CD14-positive monocyte (primary cell): ENCODE data around the gene NCOA4. TPM values are rescaled to one million over a fixed set of nuclear protein-coding genes. Genes with fewer than 3 reads are reported as not detected.

Experiments used
- DNase-seq, 3 donors: peaks; one replicate each; pipeline ENCODE4 v3.0.0-alpha.2; 2011 to 2022
- H2AFZ ChIP-seq: 2 replicates; pipeline ENCODE4 v1.6.0; 2012; ENCODE audit warnings: mild to moderate bottlenecking, low read depth, low read length, inconsistent platforms; ENCODE audit not compliant: insufficient read depth, poor library complexity, severe bottlenecking
- H3K27ac ChIP-seq, 2 donors: 1 replicate in 1 of 2; 2 replicates in 1 of 2; pipeline ENCODE4 v1.5.1; 2012 to 2013; ENCODE audit warnings: low read length in 2 of 2, control low read depth in 1 of 2, inconsistent platforms in 1 of 2, low read depth in 1 of 2, mild to moderate bottlenecking in 1 of 2
- H3K27me3 ChIP-seq, 2 donors: one replicate each; pipeline versions ENCODE4 v1.6.0 to v1.6.1; 2011 to 2013; ENCODE audit warnings: low read length in 2 of 2; ENCODE audit not compliant: control insufficient read depth in 2 of 2, insufficient read depth in 2 of 2
- H3K36me3 ChIP-seq, 2 donors: replicated peaks in 1 of 2; 1 replicate in 1 of 2; 2 replicates in 1 of 2; pipeline versions ENCODE4 v1.5.1 to v1.6.1; 2012 to 2013; ENCODE audit warnings: low read length in 2 of 2, control low read depth in 1 of 2, inconsistent platforms in 1 of 2, mild to moderate bottlenecking in 1 of 2; ENCODE audit not compliant: insufficient read depth in 2 of 2, control insufficient read depth in 1 of 2
- H3K4me1 ChIP-seq, 2 donors: 1 replicate in 1 of 2; 2 replicates in 1 of 2; pipeline versions ENCODE4 v1.5.1 to v1.6.1; 2012 to 2013; ENCODE audit warnings: low read length in 2 of 2, control low read depth in 1 of 2, inconsistent platforms in 1 of 2, mild to moderate bottlenecking in 1 of 2, moderate library complexity in 1 of 2; ENCODE audit not compliant: insufficient read depth in 2 of 2, control insufficient read depth in 1 of 2
- H3K4me2 ChIP-seq: replicated peaks from 2 replicates; pipeline ENCODE3; 2012; ENCODE audit warnings: low read length, moderate library complexity, mild to moderate bottlenecking; ENCODE audit not compliant: poor library complexity, severe bottlenecking; ENCODE audit errors: extremely low read depth
- H3K4me3 ChIP-seq, 3 experiments: fragments of 200-600 bp in 1 of 3; sonication (generic) in 1 of 3; replicated peaks in 1 of 3; 1 replicate in 2 of 3; 2 replicates in 1 of 3; pipeline ENCODE4 v1.5.1; 2011 to 2013; ENCODE audit warnings: low read length in 3 of 3, mild to moderate bottlenecking in 3 of 3, control low read depth in 2 of 3, low read depth in 2 of 3, inconsistent platforms in 1 of 3, moderate library complexity in 1 of 3
- H3K79me2 ChIP-seq: 2 replicates; pipeline ENCODE4 v1.6.0; 2012; ENCODE audit warnings: mild to moderate bottlenecking, control low read depth, inconsistent platforms, low read length, moderate library complexity; ENCODE audit not compliant: insufficient read depth
- H3K9ac ChIP-seq: 2 replicates; pipeline ENCODE4 v1.6.0; 2017; ENCODE audit warnings: low read length, mild to moderate bottlenecking; ENCODE audit not compliant: insufficient read depth, poor library complexity, severe bottlenecking
- H3K9me3 ChIP-seq, 2 donors: replicated peaks in 1 of 2; 1 replicate in 1 of 2; 2 replicates in 1 of 2; pipeline versions ENCODE4 v1.5.1 to v1.6.1; 2012 to 2013; ENCODE audit warnings: low read length in 2 of 2, control low read depth in 1 of 2; ENCODE audit not compliant: control insufficient read depth in 1 of 2, insufficient read depth in 1 of 2
- H4K20me1 ChIP-seq: 2 replicates; pipeline ENCODE4 v1.6.0; 2012; ENCODE audit warnings: mild to moderate bottlenecking, low read length, control low read depth, moderate library complexity; ENCODE audit not compliant: insufficient read depth
- H3K27ac Mint-ChIP-seq, 7 donors: one replicate each; pipeline ENCODE4 v1.8.0; 2020; ENCODE audit warnings: mild to moderate bottlenecking in 7 of 7, mixed read lengths in 7 of 7, moderate library complexity in 6 of 7, inconsistent platforms in 2 of 7
- H3K27me3 Mint-ChIP-seq, 3 donors: one replicate each; pipeline ENCODE4 v1.8.0; 2021 to 2022; ENCODE audit warnings: low read depth in 3 of 3, mild to moderate bottlenecking in 3 of 3, mixed read lengths in 3 of 3, moderate library complexity in 3 of 3, inconsistent platforms in 1 of 3
- H3K36me3 Mint-ChIP-seq, 2 donors: one replicate each; pipeline ENCODE4 v1.8.0; 2020; ENCODE audit warnings: mixed read lengths in 2 of 2, inconsistent platforms in 1 of 2, mild to moderate bottlenecking in 1 of 2
- H3K4me1 Mint-ChIP-seq: one replicate; pipeline ENCODE4 v1.8.0; 2020; ENCODE audit warnings: mild to moderate bottlenecking, mixed read lengths
- H3K4me3 Mint-ChIP-seq, 2 donors: one replicate each; pipeline ENCODE4 v1.8.0; 2020; ENCODE audit warnings: mild to moderate bottlenecking in 2 of 2, mixed read lengths in 2 of 2, moderate library complexity in 1 of 2
- H3K9me3 Mint-ChIP-seq, 7 donors: one replicate each; pipeline ENCODE4 v1.8.0; 2020 to 2022; ENCODE audit warnings: mixed read lengths in 7 of 7, mild to moderate bottlenecking in 6 of 7, moderate library complexity in 6 of 7, inconsistent platforms in 2 of 7
- WGBS: methylation state at CpG from one replicate; pipeline ENCODE4 v1.1.5; 2013; ENCODE audit warnings: missing lambda C conversion rate; ENCODE audit not compliant: insufficient coverage; 5-methylcytosine and 5-hydroxymethylcytosine counted together
- intact Hi-C, 2 donors: fragments of 100-400 bp; cut with micrococcal nuclease; formaldehyde crosslinking; loops; one replicate each; pipeline versions ENCODE4 v1.15.0 to v1.15.1; 2023
- polyA plus RNA-seq, 3 donors: library from polyadenylated mRNA; depleted of rRNA in 1 of 3; unstranded in 2 of 3; stranded (reverse) in 1 of 3; fragments of 300-500 nt in 2 of 3; fragments of >200 nt in 1 of 3; fragmentation: Illumina TruSeq in 2 of 3; gene quantifications; 1 replicate in 2 of 3; 2 replicates in 1 of 3; pipeline ENCODE4 v1.2.3, GENCODE V29; 2012 to 2021
- TF ChIP-seq, protein P1 (sequence below): fragments of 200-600 bp; IDR thresholded peaks from one replicate; pipeline ENCODE4 v1.8.0; 2022; ENCODE audit warnings: antibody characterized with exemption, mild to moderate bottlenecking

Gene NCOA4
- polyA plus RNA-seq, 3 donors: 161 to 853 (median 784) TPM

DNA sequence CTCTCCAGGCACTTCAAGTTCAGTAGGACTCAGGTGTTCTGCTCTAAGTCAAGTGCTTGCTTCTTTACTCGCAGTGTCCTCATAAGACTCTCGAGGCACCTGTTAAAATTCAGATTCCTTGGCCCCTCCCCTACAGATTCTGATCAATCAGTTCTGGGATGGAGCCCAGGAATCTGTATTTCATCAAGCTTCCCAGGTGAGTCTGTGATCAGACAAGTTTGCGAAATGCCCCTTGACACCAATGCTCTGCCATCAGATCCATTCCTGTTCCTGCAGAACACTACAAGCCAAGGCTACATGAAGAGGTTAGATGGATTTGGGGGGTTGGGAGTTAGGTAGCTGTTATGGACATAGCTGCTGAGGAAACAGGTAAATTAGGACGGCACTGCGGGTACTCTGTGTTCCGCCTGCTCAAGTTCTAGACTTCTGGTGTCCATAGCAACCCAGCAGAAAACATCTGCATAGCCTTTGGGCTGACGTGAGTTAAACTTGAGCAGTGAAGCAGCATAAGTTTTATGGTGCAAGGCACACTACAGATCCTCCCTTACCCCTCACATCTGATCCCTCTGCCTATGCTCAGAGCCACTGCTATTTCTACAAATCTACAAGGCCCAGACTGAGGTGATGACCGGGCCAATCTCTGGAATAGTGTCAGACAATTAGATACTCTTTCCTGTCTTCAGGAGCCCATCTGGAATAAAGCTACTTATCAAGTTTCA, 6.8 kb upstream of the NCOA4 start:
- WGBS: 97% methylated on average over 7 of the region's 8 CpGs
- no peaks in the 10 kb centered on the region for H3K79me2 ChIP-seq
- Mint-ChIP-seq H3K36me3 (no peaks in the 10 kb centered on the region), H3K27me3 (peaks cover 0 to 3% (median 0%) of the 10 kb centered on the region in 3 donors), H3K4me3 (no peak overlapping the region), H3K4me1 (peaks cover 5% of the 10 kb centered on the region), H3K27ac (no peak overlapping the region), H3K9me3 (no peaks in the 10 kb centered on the region)
- H3K4me2 ChIP-seq: no peak overlapping the region
- no peaks in the 10 kb centered on the region for H3K27me3 ChIP-seq
- H3K27ac ChIP-seq: no peak overlapping the region
- H3K9me3 ChIP-seq: no peaks in the 10 kb centered on the region
- TF ChIP-seq, protein P1, sequence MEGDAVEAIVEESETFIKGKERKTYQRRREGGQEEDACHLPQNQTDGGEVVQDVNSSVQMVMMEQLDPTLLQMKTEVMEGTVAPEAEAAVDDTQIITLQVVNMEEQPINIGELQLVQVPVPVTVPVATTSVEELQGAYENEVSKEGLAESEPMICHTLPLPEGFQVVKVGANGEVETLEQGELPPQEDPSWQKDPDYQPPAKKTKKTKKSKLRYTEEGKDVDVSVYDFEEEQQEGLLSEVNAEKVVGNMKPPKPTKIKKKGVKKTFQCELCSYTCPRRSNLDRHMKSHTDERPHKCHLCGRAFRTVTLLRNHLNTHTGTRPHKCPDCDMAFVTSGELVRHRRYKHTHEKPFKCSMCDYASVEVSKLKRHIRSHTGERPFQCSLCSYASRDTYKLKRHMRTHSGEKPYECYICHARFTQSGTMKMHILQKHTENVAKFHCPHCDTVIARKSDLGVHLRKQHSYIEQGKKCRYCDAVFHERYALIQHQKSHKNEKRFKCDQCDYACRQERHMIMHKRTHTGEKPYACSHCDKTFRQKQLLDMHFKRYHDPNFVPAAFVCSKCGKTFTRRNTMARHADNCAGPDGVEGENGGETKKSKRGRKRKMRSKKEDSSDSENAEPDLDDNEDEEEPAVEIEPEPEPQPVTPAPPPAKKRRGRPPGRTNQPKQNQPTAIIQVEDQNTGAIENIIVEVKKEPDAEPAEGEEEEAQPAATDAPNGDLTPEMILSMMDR: no peak
- H2AFZ ChIP-seq: no peak overlapping the region
- intact Hi-C loops: no loop called here
- no peak for DNase-seq
- H4K20me1 ChIP-seq: no peaks in the 10 kb centered on the region
- no peak overlapping the region for H3K4me3 ChIP-seq
- no peaks in the 10 kb centered on the region for H3K36me3 ChIP-seq
- H3K9ac ChIP-seq: no peak overlapping the region
- H3K4me1 ChIP-seq: peaks cover 0 to 6% of the 10 kb centered on the region in 2 donors

DNA sequence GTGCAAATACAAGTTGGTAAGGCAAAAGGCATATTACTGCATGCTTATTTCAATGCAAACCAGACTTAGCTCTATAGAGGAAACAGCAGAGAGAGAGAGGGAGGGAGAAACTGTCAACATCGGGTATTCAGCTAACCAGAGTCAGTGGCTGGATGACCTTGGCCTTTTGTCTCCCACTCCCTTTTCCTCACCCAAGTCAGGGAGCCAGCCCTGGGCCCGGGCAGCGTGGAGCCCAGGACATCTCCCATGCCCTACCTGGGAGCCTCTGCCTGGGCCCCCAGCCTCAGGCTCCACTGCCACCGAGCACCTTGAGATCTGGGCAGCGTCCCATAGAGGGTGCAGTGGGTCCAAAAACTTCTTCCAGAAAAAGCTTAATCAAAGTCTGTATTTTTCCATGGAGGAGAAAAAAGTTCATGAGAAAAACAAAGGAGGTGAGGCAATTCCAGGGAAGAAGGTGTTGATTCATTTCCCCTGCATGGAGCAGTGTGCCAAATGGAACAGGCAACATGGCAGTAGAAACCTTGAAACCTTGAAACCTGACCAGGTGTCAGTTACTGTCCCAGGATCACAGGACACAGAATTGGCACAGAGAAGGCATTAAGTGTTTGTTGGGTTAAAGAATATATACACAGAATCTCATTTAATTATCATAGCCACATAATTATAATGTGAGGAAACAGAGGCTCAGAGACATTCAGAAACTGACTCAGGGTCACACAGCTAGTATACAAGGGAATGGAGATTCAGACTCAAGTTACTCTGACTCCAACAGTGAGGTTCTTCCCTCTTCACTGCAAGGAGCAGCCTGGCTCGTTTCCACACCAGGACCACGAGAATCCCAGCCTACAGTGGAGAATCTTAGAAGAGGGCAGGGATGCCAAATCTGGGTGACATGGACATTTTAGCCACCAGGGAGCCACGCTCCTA, 5.8 kb upstream of the NCOA4 start:
- Mint-ChIP-seq H3K36me3 (no peaks in the 10 kb centered on the region), H3K4me3 (no peak overlapping the region), H3K27ac (no peak overlapping the region), H3K9me3 (no peaks in the 10 kb centered on the region), H3K27me3 (peaks cover 0 to 3% (median 0%) of the 10 kb centered on the region in 3 donors), H3K4me1 (peaks cover 9% of the 10 kb centered on the region)
- TF ChIP-seq, protein P1: no peak
- H3K79me2 ChIP-seq: no peaks in the 10 kb centered on the region
- no peaks in the 10 kb centered on the region for H4K20me1 ChIP-seq
- peaks cover 0 to 6% of the 10 kb centered on the region in 2 donors for H3K4me1 ChIP-seq
- no peaks in the 10 kb centered on the region for H3K27me3 ChIP-seq
- DNase-seq: no peak
- H3K4me3 ChIP-seq: no peak overlapping the region
- H2AFZ ChIP-seq: peak overlapping the region; percentile 3
- WGBS: 82% methylated on average over 4 of the region's 8 CpGs
- H3K9ac ChIP-seq: no peak overlapping the region
- no peak overlapping the region for H3K27ac ChIP-seq
- intact Hi-C loops: no loop called here
- no peak overlapping the region for H3K4me2 ChIP-seq
- H3K36me3 ChIP-seq: no peaks in the 10 kb centered on the region
- no peaks in the 10 kb centered on the region for H3K9me3 ChIP-seq
